GM12878 (cell line): ENCODE results near the gene TOLLIP. TPM values are rescaled to one million over a fixed set of nuclear protein-coding genes. Genes with fewer than 3 reads are reported as not detected.

Source experiments
- ELK1 ChIP-seq: IDR thresholded peaks from 2 replicates; pipeline ENCODE4 v1.6.1; 2012; ENCODE audit warnings: low read depth, low read length, improper control_type of control experiment
- HDAC6 ChIP-seq: fragments of 200-600 bp; sonication (generic); IDR thresholded peaks from one replicate; pipeline ENCODE4 v1.8.0; 2017; ENCODE audit warnings: antibody characterized with exemption; ENCODE audit not compliant: unreplicated experiment
- NFXL1 ChIP-seq: fragments of 450-650 bp; IDR thresholded peaks from 2 replicates; pipeline ENCODE4 v1.6.1; 2017; ENCODE audit warnings: antibody characterized with exemption, mild to moderate bottlenecking, borderline replicate concordance
- SMAD5 ChIP-seq: IDR thresholded peaks from 2 replicates; pipeline ENCODE4 v1.6.1; 2016; ENCODE audit warnings: antibody characterized with exemption, low read depth
- STAT1 ChIP-seq: fragments of 450-650 bp; conservative IDR thresholded peaks from 2 replicates; pipeline ENCODE4 v1.6.1; 2014; ENCODE audit warnings: antibody characterized with exemption, mild to moderate bottlenecking
- TCF12 ChIP-seq: IDR thresholded peaks from 2 replicates; pipeline ENCODE4 v1.6.1; 2011; ENCODE audit warnings: low read depth, mild to moderate bottlenecking, low read length
- ZBTB33 ChIP-seq: fragments of 450-650 bp; IDR thresholded peaks from 2 replicates; pipeline ENCODE4 v1.6.1; 2017; ENCODE audit warnings: mild to moderate bottlenecking
- ZBTB4 ChIP-seq: fragments of 450-650 bp; formaldehyde crosslinking; IDR thresholded peaks from 2 replicates; pipeline ENCODE4 v1.4.0; 2022; ENCODE audit warnings: mild to moderate bottlenecking, moderate library complexity
- ZBTB40 ChIP-seq: fragments of 450-650 bp; IDR thresholded peaks from 2 replicates; pipeline ENCODE4 v1.6.1; 2016; ENCODE audit warnings: mild to moderate bottlenecking, moderate library complexity, borderline replicate concordance
- ZNF274 ChIP-seq: IDR thresholded peaks from one replicate; pipeline ENCODE4 v1.8.0; 2011; ENCODE audit not compliant: insufficient read length, insufficient read depth
- ZNF592 ChIP-seq: fragments of 450-650 bp; IDR thresholded peaks from 2 replicates; pipeline ENCODE4 v1.6.1; 2017; ENCODE audit warnings: mild to moderate bottlenecking, moderate library complexity
- ZNF622 ChIP-seq: fragments of 450-650 bp; IDR thresholded peaks from 2 replicates; pipeline ENCODE4 v1.6.1; 2017; ENCODE audit warnings: mild to moderate bottlenecking, inconsistent platforms
- polyA plus RNA-seq, 11 experiments: library from polyadenylated mRNA; depleted of rRNA in 4 of 11; unstranded in 6 of 11; stranded (reverse) in 5 of 11; fragments of >200 nt; fragmentation: Nextera tagmentation in 4 of 11; fragmentation: Illumina TruSeq in 1 of 11; extraction: Ambion mirVana in 4 of 11; extraction: Trizol in 1 of 11; gene quantifications; 1 replicate in 1 of 11; 2 replicates in 10 of 11; pipeline versions ENCODE4 v1.2.1 to v1.2.3, GENCODE V29; 2011 to 2016; ENCODE audit warnings: inconsistent platforms in 2 of 11, missing spikeins in 2 of 11, low read depth in 1 of 11
- total RNA-seq, 4 experiments: library from RNA; depleted of rRNA in 3 of 4; stranded (reverse); fragments of >200 nt in 3 of 4; fragmentation: Illumina TruSeq in 1 of 4; extraction: Trizol in 1 of 4; gene quantifications; 2 replicates each; pipeline versions ENCODE4 v1.2.1 to v1.2.3, GENCODE V29; 2013 to 2021
- TF ChIP-seq, protein P1 (sequence below): IDR thresholded peaks from 2 replicates; pipeline ENCODE4 v1.6.1; 2011; ENCODE audit warnings: low read depth, mild to moderate bottlenecking, low read length, moderate library complexity, borderline replicate concordance; ENCODE audit errors: extremely low read depth

Gene TOLLIP
- total and polyA plus RNA-seq, 10 of the 15 experiments (the other 5 are each of a cell fraction or from before 2014, with no cell fraction given): 0.47 to 39.5 (median 21.6) TPM

DNA sequence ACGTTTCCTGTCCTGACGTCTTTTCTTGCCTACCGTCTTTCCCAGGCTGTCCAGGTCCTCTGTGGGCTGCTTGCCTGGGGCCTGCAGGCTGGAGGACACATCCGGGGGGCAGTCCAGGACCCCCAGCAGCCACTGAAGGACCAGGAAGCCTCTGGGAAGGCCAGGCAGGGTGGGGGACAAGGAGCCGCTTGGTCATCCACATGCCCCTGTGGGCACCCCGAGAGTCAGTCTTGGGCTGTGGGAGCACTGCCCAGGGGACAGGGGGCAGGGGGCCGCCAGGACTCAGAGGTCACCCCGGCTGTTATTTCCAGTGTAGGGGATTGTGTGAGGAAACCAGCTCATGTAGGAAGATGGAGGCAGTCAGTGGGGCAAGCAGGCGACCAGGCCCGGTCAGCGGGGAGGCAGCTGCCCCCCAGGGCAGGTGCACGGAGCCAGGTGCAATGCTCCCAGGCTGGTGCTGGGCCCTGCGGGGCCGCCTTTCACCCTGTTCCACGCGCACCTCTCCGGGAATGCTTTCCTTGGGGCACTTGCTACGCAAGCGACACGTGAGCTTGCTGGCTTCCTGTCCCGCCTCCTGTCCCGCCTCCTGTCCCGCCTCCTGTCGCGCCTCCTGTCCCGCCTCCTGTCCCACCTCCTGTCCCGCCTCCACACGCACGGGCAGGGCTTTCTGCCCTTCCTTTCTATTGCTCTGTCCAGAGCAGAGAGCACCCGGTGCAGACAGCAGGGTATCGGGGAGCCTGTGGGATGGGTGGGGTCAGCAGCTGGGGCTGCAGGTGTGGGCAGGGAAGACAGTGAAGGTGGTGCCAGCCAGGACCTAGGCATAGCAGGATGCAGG lies 47.0 kb downstream of the TOLLIP start (continued):
- TF ChIP-seq ZBTB33 (no peak), TCF12 (0 out of 2 replicates have a peak, but pooled peaks have one; percentile 12), ELK1 (no peak), STAT1 (no peak), NFXL1 (no peak), ZBTB4 (CRISPR knock-in tag) (no peak), ZNF622 (no peak), HDAC6 (no peak), SMAD5 (no peak), ZNF592 (no peak), ZNF274 (no peak), ZBTB40 (peak; percentile 88)
- TF ChIP-seq, protein P1, sequence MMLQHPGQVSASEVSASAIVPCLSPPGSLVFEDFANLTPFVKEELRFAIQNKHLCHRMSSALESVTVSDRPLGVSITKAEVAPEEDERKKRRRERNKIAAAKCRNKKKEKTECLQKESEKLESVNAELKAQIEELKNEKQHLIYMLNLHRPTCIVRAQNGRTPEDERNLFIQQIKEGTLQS: no peak
